ENCODE results near the gene CDK19.
A peak's percentile ranks its signal among the peaks of the same experiment; 100 is the strongest.
"Not testable (repeated sequence)": the region's sequence is repeated elsewhere in the genome, so short reads cannot be mapped to it uniquely, and the experiment has no call there.

The CDK19 gene

GRCh38 chr6:110814102-110815014, 911 bp downstream of the CDK19 start:
- H3K4me3 ChIP-seq (ENCODE audit: control insufficient read depth, low read depth, low read length): peak overlapping the region; percentile 65
- no peak for TF ChIP-seq CTCF (IDR thresholded peaks at IDR 0.05; ENCODE audit: control insufficient read depth, insufficient read depth, low read depth, low read length, missing control alignments)
- no peak for DNase-seq (ENCODE audit: low read depth)

- H3K4me3 ChIP-seq (ENCODE audit: control insufficient read depth, low read depth, low read length): peak overlapping the region; percentile 65
- DNase-seq (ENCODE audit: low read depth): no peak
- no peak for TF ChIP-seq CTCF (IDR thresholded peaks at IDR 0.05; ENCODE audit: control insufficient read depth, insufficient read depth, low read depth, low read length, missing control alignments)
These were observed 1.7 kb downstream of the CDK19 start for GRCh38 chr6:110813338-110814101.

- H3K4me3 ChIP-seq (ENCODE audit: control insufficient read depth, low read depth, low read length): no peak overlapping the region
- no peak for TF ChIP-seq CTCF (IDR thresholded peaks at IDR 0.05; ENCODE audit: control insufficient read depth, insufficient read depth, low read depth, low read length, missing control alignments)
- DNase-seq (ENCODE audit: low read depth): no peak
These were observed 2.5 kb downstream of the CDK19 start for GRCh38 chr6:110812719-110813118.

- DNase-seq (ENCODE audit: low read depth): no peak
- H3K4me3 ChIP-seq (ENCODE audit: control insufficient read depth, low read depth, low read length): no peak overlapping the region
- TF ChIP-seq CTCF (IDR thresholded peaks at IDR 0.05; ENCODE audit: control insufficient read depth, insufficient read depth, low read depth, low read length, missing control alignments): no peak
These were observed 4.2 kb downstream of the CDK19 start for GRCh38 chr6:110810896-110811586.

DNA sequence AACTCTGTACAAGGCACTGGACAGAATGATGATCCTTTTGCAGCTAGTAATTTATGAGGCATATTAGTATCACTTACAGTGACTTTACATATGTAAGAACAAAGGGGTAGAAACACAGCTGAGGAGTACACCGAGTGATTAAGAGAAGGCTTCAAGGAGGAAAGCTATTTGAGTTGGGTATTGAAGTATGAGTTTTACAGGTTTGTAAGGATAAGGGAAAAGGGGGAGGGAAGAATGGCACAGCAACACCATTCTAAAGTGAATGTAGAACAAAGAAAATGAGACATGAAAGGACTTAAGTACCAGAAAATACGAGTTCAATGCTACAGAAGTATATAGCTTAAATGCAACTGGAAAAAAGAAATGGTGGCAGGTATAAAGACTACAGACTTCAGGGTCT, 5.5 kb downstream of the CDK19 start:
- TF ChIP-seq CTCF (IDR thresholded peaks at IDR 0.05; ENCODE audit: control insufficient read depth, insufficient read depth, low read depth, low read length, missing control alignments): no peak
- H3K4me3 ChIP-seq (ENCODE audit: control insufficient read depth, low read depth, low read length): no peak overlapping the region

DNA sequence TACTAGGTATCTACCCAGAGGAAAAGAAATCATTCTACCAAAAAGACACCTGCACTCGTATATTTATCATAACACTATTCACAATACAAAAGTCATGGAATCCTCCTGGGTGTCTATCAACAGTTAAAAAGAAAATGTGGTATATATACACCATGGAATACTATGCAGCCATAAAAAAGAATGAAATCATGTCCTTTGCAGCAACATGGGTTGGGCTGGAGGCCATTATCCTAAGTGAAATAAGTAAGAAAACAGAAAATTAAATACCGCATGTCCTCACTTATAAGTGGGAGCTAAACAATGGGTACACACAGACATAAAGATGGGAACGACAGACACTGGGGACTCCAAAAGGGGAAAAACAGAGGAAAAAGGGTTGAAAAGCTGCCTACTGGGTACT, 13.1 kb downstream of the CDK19 start:
- H3K4me3 ChIP-seq (ENCODE audit: control insufficient read depth, low read depth, low read length); DNase-seq (ENCODE audit: low read depth): not testable (repeated sequence)

More for the DNA sequence above, 5.5 kb downstream of the CDK19 start:
- DNase-seq (ENCODE audit: low read depth): no peak
